GM21447 (cell line): ENCODE results near the gene METTL23.

Experiments
- ATAC-seq: cut with Tn5 transposase; IDR thresholded peaks from one replicate; pipeline ENCODE4 v1.9.1; 2021; ENCODE audit not compliant: unreplicated experiment

METTL23 gene, protein sequence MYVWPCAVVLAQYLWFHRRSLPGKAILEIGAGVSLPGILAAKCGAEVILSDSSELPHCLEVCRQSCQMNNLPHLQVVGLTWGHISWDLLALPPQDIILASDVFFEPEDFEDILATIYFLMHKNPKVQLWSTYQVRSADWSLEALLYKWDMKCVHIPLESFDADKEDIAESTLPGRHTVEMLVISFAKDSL

DNA sequence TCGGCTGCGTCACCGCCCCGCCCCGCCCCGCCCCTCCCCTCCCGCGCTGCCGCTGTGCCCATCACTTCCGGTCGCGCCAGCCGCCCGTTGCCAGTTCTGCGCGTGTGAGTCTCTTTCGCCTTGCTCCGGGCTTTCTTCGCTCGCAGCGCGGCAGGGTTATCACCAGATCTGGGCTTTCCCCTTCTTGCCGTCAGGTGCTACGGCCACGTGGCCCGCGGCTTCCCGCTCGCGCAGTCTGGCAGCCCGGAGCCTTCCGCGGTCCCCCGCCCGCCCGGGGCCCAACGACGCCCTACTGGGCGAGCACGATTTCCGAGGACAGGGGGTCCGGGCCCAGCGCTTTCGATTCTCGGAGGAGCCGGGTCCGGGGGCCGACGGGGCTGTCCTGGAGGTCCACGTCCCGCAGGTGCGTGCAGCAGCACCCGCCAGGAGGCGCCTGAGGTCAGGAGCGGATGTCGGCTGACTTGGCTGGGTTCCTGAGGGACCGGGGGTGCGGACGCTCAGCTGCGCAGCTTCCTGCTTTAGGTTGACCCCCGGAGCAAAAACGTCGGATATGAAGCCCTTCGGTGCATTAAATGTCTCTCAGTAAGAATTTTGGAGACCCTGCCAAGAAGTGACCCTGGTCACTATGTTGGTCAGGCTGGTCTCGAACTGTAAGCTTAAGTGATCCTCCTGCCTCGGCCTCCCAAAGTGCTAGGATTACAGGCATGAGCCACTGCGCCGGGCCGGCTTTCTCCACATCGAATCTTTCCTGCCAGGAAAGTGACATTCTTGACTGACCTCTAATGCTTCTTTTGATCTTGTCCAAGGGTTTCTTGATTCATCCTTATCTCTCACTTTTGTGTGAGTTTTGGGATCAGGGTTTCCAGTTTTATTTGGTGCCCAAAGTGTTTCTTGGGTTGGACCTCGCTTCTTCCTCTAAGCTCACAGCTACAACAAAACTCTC lies at the start of gene METTL23:
METTL23 (plus strand) TSS at position 64 of the 943 bp plus-strand sequence. CDS start 2,872 bp downstream, outside the sequence.
- peak; percentile 53 for ATAC-seq

- no peak for ATAC-seq
Observed at GRCh38 chr17:76677406-76677805, 49.2 kb upstream of the METTL23 start.

DNA sequence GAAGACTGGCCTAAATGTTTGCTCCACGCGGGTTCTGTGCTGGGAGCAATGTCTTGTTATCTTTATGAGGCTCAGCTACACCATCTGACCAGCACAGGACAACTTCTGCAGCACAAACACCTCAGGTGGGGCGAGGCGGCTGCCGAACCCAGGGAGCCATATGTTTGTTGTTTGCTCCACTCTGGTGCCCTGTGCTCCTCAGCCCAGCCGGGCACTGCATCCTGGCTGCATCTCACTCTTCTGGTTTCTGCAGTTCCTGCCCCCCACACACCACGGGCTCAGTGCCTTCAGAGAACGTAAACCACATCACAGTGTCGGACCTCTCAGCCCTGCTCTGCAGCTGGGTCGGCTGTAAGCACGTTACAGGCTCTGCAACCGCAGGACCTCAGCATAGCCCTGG lies 48.3 kb upstream of the METTL23 start:
- ATAC-seq: no peak

- no peak for ATAC-seq
Observed at GRCh38 chr17:76679239-76679638, 47.4 kb upstream of the METTL23 start.

DNA sequence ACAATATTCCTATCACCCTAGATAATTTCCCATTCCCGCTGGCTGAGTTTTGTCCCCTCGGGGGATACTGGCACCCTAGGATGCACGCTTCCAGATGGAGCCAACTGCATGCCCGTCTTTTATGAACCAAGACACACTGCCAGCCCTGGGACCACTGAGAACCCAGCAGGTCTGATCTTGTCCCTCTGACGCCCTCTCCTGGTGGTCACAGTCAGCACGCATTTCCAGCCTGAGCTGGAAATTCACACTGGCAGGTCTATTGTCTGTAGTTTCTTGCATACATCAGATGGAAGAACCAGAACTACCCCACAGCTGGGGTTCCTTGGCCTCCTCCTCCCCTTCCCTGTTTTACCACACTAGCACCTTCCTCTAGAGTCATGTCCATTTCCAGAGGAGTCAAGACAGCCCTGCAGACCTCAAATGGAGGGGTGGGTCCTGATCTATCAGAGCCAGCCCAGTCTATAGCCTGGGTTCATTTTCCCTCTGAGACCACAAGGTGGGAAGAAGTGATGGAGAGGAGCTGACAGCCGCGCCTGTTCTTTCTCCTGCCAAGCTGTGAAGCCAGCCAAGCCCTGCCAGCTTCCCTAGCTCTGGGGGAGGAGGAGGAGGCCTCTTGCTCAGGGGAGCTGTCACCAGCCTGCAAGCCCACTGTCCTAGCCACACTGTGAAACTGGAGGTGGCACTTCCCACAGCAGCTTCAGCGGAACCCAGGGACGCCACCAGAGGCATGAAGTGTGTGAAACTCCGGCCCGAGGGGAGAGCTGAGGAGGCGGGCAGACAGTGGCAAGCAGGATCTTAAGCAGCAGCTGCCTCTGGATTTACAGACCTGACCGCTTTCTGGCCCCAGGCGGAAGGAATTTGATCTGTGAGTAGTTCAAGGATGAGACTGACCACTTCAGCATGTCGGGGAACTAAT lies 45.2 kb upstream of the METTL23 start:
- ATAC-seq: no peak

DNA sequence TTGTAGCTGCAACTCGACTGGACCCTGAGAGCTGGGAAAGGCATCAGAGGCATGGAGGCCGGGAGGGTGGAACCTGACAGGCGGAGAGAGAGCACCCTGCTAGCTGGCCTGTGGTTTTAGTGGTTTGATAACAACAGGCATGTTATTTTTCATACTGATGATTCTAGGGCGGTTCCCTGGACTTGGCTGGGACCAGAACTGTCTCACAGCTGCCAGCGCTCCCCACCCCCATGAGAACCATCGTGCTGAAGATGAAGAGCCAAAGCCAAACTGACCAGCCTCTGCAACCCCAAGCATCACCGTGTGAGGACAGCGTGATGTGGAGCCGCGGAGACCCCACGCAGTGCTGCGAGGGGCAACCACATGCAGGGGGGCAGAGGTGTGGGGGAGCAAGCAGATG lies 44.3 kb upstream of the METTL23 start:
- no peak for ATAC-seq

- no peak for ATAC-seq
Observed at GRCh38 chr17:76683011-76683755, 43.5 kb upstream of the METTL23 start.

- no peak for ATAC-seq
Observed at GRCh38 chr17:76683921-76684745, 42.5 kb upstream of the METTL23 start.

- no peak for ATAC-seq
Observed at GRCh38 chr17:76684756-76685155, 41.9 kb upstream of the METTL23 start.

DNA sequence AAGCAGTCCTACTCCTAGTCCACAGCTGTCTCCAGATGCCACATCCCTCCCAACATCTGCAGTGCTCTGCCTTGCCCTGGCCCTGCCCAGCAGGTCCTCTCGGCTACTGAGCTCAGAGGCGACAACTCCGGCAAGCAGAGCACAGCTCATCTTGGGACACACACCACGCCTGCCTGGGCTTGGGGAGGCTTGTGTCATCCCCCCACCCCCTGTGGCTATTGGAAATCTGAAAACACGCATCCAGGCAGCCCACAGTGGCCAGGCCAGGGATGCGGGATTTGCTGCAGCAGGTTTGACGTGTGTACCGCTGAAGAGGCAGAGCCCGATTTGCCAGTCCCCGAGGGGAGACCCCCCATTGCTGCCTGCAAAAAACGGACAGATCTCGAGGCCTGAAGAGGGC lies 41.3 kb upstream of the METTL23 start:
- ATAC-seq: no peak

DNA sequence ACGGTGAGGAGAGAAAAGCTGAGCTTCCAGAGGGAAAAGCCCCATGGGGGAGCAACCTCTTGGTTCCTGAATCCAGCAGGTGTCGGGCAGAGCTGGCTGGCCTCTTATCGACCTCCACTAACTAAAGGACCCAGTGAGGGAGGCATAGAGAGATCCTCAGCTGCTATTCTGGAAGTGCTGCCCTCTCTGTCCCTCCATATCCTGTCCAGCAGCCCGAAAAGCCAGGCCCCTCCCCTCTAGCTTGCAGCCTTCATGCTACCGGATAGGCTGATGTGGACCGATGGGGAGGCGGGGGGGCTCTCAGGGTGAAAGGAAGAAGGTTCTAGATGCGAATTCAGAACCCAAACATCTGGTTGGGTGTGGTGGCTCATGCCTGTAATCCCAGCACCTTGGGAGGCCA lies 40.8 kb upstream of the METTL23 start:
- no peak for ATAC-seq

DNA sequence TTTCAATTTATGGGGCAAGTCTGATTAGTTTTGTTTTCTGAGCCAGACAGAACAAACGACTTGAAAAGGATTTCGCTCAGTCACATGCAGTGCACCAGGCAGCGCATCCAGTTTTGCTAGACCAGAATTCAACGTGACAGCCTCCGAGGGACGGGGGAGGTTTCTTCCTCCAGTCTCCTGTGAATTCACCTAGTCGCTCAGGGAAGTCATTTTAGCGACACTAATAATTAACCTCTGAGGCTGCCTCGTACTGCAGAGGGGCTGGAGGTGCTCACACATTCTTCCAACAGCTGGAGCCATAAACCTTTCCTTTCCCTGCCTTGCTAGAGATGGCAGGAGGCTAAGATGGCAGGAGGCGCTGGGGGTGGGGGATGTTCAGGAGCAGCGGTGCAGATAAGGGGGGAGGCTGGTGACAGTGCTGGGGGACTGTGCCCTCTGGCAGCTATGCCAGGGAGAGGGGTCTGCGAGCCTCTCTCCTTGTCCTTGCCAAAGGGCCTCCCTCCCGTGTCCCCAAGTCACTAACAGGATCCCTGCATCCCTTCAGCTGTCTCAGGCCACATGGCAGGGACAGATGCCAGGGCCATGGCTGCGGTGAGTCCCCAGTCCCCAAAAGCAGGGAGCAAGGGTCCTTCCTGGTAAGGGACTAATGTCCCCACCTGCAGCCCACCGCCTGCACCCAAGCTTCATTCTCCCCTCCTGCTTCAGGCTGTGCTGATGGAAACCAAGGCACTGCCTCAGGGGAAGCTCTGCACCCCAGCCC lies 39.9 kb upstream of the METTL23 start:
- ATAC-seq: no peak

DNA sequence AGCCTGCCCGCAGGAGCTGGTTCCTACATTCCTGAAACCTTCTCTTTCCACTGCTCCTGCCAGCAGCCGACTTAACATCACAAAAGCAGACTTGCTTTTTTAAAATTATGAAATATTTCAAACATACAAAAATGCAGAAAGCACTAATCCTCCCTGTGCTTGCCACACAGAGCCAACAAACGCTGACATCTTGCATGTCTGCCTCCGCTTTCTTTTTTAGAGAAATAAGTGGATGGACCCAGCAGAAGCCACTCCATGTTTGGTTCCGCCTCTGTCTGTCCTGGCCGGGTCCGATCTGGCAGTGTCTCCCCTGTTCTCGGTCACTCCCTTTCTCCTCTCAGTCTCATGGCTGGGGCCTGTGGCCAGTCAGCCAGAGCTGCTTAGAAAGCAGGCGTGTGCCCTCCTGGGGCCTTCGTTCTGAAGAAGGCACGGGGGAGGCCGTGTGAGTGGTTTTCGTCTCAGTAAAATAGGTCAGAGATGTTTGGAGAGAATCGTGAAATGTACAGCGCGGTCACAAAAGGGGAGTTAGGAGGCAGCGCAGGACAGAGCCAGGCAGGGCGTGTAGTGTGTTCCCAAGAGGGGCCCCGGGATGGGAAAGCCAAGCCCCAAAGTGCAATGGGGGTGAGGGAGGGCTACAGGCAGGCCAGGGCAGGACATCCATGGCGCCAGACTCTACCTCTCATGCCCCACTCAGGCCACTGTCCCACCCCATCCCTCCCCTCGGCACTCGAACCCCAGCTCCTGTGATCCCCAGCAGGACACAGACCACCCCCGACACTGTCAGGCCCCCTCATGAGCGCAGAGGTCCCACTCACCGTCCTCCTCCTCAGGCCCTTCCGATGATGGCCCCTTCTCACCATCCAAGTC lies 39.1 kb upstream of the METTL23 start:
- no peak for ATAC-seq

DNA sequence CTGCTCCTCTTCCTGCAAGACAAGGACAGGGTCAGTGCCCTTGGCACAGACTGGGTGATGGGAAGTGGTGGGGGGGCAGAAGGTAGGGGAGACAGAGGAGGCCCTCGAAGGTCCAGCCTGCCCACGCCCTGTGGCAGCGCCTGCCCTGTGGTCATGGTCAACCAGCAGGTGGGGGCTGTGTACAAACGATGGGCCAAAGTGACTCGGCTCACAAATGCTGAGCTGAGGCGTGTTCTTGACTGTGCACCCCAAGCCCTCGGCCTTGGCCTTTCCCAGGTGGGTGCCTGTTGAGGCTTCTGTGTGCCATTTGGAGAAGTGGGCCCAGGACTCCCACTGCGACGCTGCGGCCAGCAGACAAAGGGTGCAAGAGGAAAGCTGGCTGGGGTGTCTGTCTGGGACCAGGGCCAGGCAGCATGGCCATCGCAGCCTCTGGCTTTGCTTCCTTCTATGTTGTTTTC lies 38.4 kb upstream of the METTL23 start:
- no peak for ATAC-seq

GRCh38 chr17:76689859-76690258 lies 36.8 kb upstream of the METTL23 start:
- no peak for ATAC-seq

DNA sequence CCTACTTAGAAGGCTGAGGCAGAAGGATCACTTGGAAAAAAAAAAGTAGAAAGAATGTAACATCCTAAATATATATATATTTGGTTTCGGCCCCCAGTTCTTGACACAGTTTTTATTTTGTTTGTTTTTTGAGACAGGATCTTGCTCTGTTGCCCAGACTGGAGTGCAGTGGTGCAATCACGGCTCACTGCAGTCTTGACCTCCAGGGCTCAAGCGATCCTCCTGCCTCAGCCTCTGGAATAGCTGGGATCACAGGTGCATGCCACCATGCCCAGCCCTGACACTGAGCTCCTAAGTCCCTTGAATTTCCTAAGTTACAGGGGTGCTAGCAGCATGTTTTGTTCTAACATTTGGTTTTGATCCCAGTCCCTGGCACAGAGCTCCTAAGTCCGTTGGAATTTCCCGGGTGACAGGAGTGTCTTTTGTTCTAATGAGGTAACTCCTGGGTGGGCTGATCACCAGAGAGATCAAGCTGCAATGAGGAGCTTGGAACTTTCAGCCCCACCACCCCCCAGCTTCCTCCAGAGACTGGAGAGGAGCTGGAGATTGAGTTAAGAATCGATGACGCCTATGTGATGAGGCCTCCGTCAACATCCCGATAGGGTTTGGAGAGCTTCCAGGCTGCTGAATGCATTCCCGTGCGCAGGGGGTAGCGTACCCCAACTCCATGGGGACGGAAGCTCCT lies 35.9 kb upstream of the METTL23 start:
- no peak for ATAC-seq
